ENCODE results near the gene SPAG4.

Gene SPAG4

GRCh38 chr20:35611482-35611881 lies 4.1 kb upstream of the SPAG4 start:
- Histone ChIP-seq H3K27me3 (ENCODE audit: insufficient read depth, low read length, poor library complexity, severe bottlenecking) (no peaks in the 10 kb centered on the region), H3K36me3 (ENCODE audit: insufficient read depth, low read length) (no peaks in the 10 kb centered on the region), H3F3A (ENCODE audit: low read depth) (no peaks in the 10 kb centered on the region), H3K79me2 (ENCODE audit: insufficient read depth, low read length) (no peaks in the 10 kb centered on the region), H3K4me1 (ENCODE audit: insufficient read depth, low read length, poor library complexity, severe bottlenecking) (no peaks in the 10 kb centered on the region), H3K9me3 (ENCODE audit: insufficient read depth, low read depth, low read length) (no peaks in the 10 kb centered on the region), H4K20me1 (ENCODE audit: insufficient read depth, low read length, poor library complexity, severe bottlenecking) (no peaks in the 10 kb centered on the region), H2AFZ (ENCODE audit: low read length) (no peak overlapping the region), H3K9me2 (replicated peaks; ENCODE audit: low read depth, low read length) (no peaks in the 10 kb centered on the region), H3K4me2 (ENCODE audit: low read depth, low read length, poor library complexity, severe bottlenecking) (no peak overlapping the region), H3K4me3 (ENCODE audit: low read length, poor library complexity, severe bottlenecking) (no peak overlapping the region), H3K9ac (ENCODE audit: low read depth, low read length, poor library complexity, severe bottlenecking) (no peak overlapping the region)
- no peak for TF ChIP-seq CTCF (conservative IDR thresholded peaks at IDR 0.05; ENCODE audit: low read length)
- TF ChIP-seq EZH2phosphoT487 (IDR thresholded peaks at IDR 0.05; ENCODE audit: borderline replicate concordance), result no peak

GRCh38 chr20:35616465-35617396 lies 1.1 kb downstream of the SPAG4 start:
- Histone ChIP-seq H3K4me3 (ENCODE audit: low read length, poor library complexity, severe bottlenecking) (peak overlapping the region; percentile 77), H3F3A (ENCODE audit: low read depth) (0 out of 2 replicates have a peak, but pooled peaks cover 2% of the 10 kb centered on the region), H3K4me2 (ENCODE audit: low read depth, low read length, poor library complexity, severe bottlenecking) (peak overlapping the region; percentile 96), H3K36me3 (ENCODE audit: insufficient read depth, low read length) (no peaks in the 10 kb centered on the region; the same call in 1 of the 2 replicates), H3K27me3 (ENCODE audit: insufficient read depth, low read length, poor library complexity, severe bottlenecking) (no peaks in the 10 kb centered on the region), H3K4me1 (ENCODE audit: insufficient read depth, low read length, poor library complexity, severe bottlenecking) (peaks cover 28% of the 10 kb centered on the region), H3K9me2 (replicated peaks; ENCODE audit: low read depth, low read length) (no peaks in the 10 kb centered on the region), H3K9me3 (ENCODE audit: insufficient read depth, low read depth, low read length) (no peaks in the 10 kb centered on the region), H2AFZ (ENCODE audit: low read length) (0 out of 2 replicates have a peak overlapping the region, but pooled peaks have one; percentile 84), H4K20me1 (ENCODE audit: insufficient read depth, low read length, poor library complexity, severe bottlenecking) (no peaks in the 10 kb centered on the region), H3K9ac (ENCODE audit: low read depth, low read length, poor library complexity, severe bottlenecking) (peak overlapping the region; percentile 75), H3K79me2 (ENCODE audit: insufficient read depth, low read length) (no peaks in the 10 kb centered on the region)
- TF ChIP-seq EZH2phosphoT487 (IDR thresholded peaks at IDR 0.05; ENCODE audit: borderline replicate concordance), result no peak
- TF ChIP-seq CTCF (conservative IDR thresholded peaks at IDR 0.05; ENCODE audit: low read length), result no peak

DNA sequence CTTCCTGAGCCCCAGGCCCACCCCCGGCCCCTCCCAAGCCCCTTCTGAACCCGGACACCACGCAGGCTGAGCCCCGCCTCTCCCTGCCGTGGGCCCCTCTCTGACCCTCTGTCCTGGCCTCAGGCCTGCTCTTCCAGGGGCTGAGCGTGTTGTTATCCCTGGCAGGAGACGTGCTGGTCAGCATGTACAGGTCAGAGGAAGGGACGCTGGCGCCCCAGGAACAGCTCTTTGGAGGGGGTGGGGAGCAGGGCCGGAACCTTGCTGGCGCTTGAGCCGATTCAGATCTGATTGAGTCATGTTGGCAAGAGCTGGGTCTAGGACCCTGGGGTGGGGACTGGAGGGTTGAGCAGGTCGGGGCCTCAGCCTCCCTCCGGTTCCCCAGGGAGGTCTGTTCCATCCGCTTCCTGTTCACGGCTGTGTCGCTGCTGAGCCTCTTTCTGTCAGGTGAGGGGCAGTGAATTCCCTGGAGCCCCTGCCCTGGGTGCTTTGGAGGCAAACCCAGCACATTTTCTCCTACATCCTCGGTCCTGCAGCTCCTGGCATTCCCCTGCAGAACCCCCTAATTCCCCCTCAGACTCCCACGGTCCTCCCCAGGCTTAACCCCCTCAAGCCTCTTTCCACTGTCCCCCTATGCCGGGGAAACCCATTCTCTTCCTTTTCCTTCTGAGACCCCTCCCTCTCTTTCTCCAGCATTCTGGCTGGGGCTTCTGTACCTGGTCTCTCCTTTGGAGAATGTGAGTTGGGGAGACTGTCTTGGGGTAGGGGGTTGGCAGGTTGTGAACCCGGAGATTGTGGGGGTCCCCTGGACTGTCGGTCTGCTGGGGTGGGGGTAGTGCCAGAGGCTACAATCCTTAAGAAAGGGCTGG lies 2.0 kb downstream of the SPAG4 start:
- Histone ChIP-seq H3K4me1 (ENCODE audit: insufficient read depth, low read length, poor library complexity, severe bottlenecking) (peaks cover 28% of the 10 kb centered on the region), H3K9me2 (replicated peaks; ENCODE audit: low read depth, low read length) (no peaks in the 10 kb centered on the region), H3K36me3 (ENCODE audit: insufficient read depth, low read length) (no peaks in the 10 kb centered on the region; the same call in 1 of the 2 replicates), H3K4me3 (ENCODE audit: low read length, poor library complexity, severe bottlenecking) (peak overlapping the region; percentile 77), H3K9me3 (ENCODE audit: insufficient read depth, low read depth, low read length) (no peaks in the 10 kb centered on the region), H2AFZ (ENCODE audit: low read length) (peak overlapping the region; percentile 84; the same call in 1 of the 2 replicates), H3K27me3 (ENCODE audit: insufficient read depth, low read length, poor library complexity, severe bottlenecking) (no peaks in the 10 kb centered on the region), H3F3A (ENCODE audit: low read depth) (0 out of 2 replicates have a peak, but pooled peaks cover 2% of the 10 kb centered on the region), H3K4me2 (ENCODE audit: low read depth, low read length, poor library complexity, severe bottlenecking) (peak overlapping the region; percentile 96), H3K9ac (ENCODE audit: low read depth, low read length, poor library complexity, severe bottlenecking) (peak overlapping the region; percentile 75), H4K20me1 (ENCODE audit: insufficient read depth, low read length, poor library complexity, severe bottlenecking) (no peaks in the 10 kb centered on the region), H3K79me2 (ENCODE audit: insufficient read depth, low read length) (no peaks in the 10 kb centered on the region)
- TF ChIP-seq EZH2phosphoT487 (IDR thresholded peaks at IDR 0.05; ENCODE audit: borderline replicate concordance) (no peak), CTCF (conservative IDR thresholded peaks at IDR 0.05; ENCODE audit: low read length) (peak; percentile 32)
